Activated naive CD4-positive, alpha-beta T cell treated with anti-CD3 and anti-CD28 coated beads, Interleukin-2, amount 10 ng/mL, durations not matched to agents 7 days and 5 days (primary cell): Measurements from ENCODE around the gene EID2.

ENCODE experiments used
- CTCF ChIA-PET: fragments of 350-600 bp; sonication (Branson Sonifier 250); formaldehyde crosslinking; loops from one replicate; lab custom pipeline; 2021; ENCODE audit warnings: antibody characterized with exemption; lab: Charles Lee
- DNase-seq: peaks from one replicate; pipeline ENCODE4 v3.0.0-alpha.2; 2020
- H3K27ac Mint-ChIP-seq: one replicate; pipeline ENCODE4 v1.8.0; 2021; ENCODE audit warnings: mild to moderate bottlenecking, moderate library complexity, mixed read lengths
- H3K27me3 Mint-ChIP-seq: one replicate; pipeline ENCODE4 v1.8.0; 2021; ENCODE audit warnings: mild to moderate bottlenecking, mixed read lengths
- H3K36me3 Mint-ChIP-seq: one replicate; pipeline ENCODE4 v1.8.0; 2021; ENCODE audit warnings: mixed read lengths
- H3K4me1 Mint-ChIP-seq: one replicate; pipeline ENCODE4 v1.8.0; 2021; ENCODE audit warnings: mixed read lengths
- H3K4me3 Mint-ChIP-seq: one replicate; pipeline ENCODE4 v1.8.0; 2021; ENCODE audit warnings: mild to moderate bottlenecking, moderate library complexity, mixed read lengths
- H3K9me3 Mint-ChIP-seq: one replicate; pipeline ENCODE4 v1.8.0; 2021; ENCODE audit warnings: mixed read lengths

The EID2 gene

DNA sequence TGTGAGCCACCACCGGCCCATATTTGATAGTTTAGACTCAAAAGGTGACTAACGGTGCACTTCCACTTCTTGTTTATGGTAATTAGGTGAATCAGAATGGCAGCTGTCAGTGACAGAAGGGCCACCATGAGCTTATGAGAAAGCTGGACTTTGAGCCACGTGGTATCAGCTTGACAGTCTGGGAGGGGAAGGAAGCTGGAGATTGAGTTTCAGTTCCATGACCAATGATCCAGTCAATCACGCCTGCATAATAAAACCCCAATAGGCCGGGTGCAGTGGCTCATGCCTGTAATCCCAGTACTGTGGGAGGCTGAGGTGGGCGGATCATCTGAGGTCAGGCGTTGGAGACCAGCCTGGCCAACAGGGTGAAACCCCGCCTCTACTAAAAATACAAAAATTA lies 15.5 kb downstream of the EID2 start:
- CTCF ChIA-PET, result interaction anchor here (0.8 to 1.2 kb wide), 2 partner anchors 26 to 103 kb away, joined by 3 to 5 read pairs; partner anchors contain the start of gene DLL3
- H3K27ac Mint-ChIP-seq, result no peak overlapping the region
- no peaks in the 10 kb centered on the region for H3K9me3 Mint-ChIP-seq
- H3K36me3 Mint-ChIP-seq, result peaks cover 7% of the 10 kb centered on the region
- H3K4me3 Mint-ChIP-seq, result no peak overlapping the region
- H3K27me3 Mint-ChIP-seq, result peaks cover 5% of the 10 kb centered on the region
- H3K4me1 Mint-ChIP-seq, result peaks cover 3% of the 10 kb centered on the region
- DNase-seq, result no peak

DNA sequence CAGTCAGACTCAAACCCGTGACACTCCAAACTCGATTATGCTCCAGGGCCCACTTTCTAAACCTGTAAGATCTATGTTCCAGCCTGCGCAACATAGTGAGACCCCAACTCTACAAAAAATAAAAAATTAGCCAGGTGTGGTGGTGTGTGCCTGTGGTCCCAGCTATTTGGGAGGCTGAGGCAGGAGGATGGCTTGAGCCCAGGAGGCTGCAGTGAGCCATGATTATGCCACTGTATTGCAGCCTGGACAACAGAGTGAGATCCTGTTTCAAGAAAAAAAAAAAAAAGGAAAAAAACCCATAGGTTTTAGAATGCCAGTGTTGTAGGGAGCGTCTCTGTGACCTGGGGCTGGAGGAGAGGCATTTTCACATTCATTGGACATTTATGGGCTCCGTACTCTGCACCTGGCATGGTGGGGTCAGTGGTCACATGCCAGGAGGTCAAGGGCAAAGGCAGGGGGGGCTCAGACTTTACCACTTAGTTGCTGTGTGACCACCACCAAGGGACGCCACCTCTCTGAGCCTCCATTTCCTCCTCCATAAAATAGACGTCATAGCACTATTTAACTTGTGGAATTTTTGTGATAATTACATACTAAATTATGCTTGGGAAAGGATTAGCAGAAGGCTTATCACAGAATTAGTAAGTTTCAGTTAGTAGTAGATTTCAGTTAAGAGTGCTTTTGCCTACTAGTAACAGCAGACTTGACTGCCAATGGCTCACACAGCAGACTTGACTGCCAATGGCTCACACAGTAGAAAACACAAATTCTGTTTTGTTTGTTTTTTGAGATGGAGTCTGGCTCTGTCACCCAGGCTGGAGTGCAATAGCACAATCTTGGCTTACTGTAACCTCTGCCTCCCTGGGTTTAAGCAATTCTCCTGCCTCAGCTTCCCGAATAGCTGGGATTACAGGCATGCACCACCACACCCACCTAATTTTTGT lies 19.1 kb downstream of the EID2 start:
- CTCF ChIA-PET, result interaction anchor here (0.7 kb wide), 1 partner anchor 18 kb away, joined by 3 read pairs; no protein-coding TSS in a partner anchor
- Mint-ChIP-seq H3K4me3 (no peak overlapping the region), H3K9me3 (no peaks in the 10 kb centered on the region), H3K4me1 (peaks cover 5% of the 10 kb centered on the region), H3K36me3 (peaks cover 6% of the 10 kb centered on the region), H3K27me3 (peaks cover 42% of the 10 kb centered on the region), H3K27ac (no peak overlapping the region)
- DNase-seq, result no peak

DNA sequence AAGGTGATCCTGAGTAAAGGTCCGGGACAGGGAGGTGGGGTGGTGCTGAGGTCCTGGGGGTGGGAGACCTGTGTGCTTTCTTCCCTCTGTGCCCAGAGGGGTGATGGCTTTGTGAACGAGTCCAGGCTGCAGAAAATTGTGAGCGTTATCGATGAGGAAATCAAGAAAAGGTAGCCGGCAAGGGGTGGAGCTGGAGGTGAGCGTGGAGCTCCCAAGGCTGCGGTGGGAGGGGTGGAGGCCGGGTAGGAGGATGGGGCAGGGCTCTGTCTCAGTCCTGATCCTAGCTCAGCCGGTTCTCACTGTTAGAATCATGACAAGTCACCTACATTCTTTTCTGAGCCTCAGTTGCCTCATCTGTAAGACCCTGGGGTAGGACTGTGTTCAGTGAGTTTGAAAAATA lies 21.0 kb downstream of the EID2 start:
- CTCF ChIA-PET, result interaction anchor here (1.6 kb wide), 1 partner anchor 16 kb away, joined by 4 read pairs; no protein-coding TSS in a partner anchor
- Mint-ChIP-seq H3K4me1 (peaks cover 10% of the 10 kb centered on the region), H3K27me3 (peaks cover 60% of the 10 kb centered on the region), H3K36me3 (peaks cover 5% of the 10 kb centered on the region), H3K27ac (no peak overlapping the region), H3K9me3 (no peaks in the 10 kb centered on the region), H3K4me3 (no peak overlapping the region)
- DNase-seq, result no peak

DNA sequence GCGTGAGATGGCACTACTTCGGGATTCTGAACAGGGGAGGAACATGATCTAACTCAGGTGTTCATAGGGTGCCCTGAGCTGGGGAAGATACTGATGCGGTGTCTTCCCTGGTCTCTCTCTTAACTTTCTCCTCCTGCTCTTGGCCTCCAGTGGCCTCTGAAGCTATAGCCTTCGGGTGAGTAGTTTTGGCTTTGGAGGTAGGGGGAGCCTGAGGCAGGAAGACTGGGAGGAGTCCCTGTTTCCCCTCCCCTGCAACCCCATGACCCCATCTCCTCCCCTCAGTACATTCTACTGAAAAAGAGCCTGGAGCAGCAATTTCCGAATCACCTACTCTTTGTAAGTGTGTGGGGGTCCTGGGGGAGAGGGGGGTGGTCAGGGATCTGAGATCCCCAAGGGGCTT lies 21.5 kb downstream of the EID2 start:
- CTCF ChIA-PET, result interaction anchor here (0.5 to 1.6 kb wide), 2 partner anchors 16 to 518 kb away, joined by 3 to 4 read pairs; no protein-coding TSS in a partner anchor
- Mint-ChIP-seq H3K36me3 (peaks cover 5% of the 10 kb centered on the region), H3K4me3 (no peak overlapping the region), H3K9me3 (no peaks in the 10 kb centered on the region), H3K27ac (no peak overlapping the region), H3K27me3 (peaks cover 65% of the 10 kb centered on the region), H3K4me1 (peaks cover 10% of the 10 kb centered on the region)
- DNase-seq, result no peak

DNA sequence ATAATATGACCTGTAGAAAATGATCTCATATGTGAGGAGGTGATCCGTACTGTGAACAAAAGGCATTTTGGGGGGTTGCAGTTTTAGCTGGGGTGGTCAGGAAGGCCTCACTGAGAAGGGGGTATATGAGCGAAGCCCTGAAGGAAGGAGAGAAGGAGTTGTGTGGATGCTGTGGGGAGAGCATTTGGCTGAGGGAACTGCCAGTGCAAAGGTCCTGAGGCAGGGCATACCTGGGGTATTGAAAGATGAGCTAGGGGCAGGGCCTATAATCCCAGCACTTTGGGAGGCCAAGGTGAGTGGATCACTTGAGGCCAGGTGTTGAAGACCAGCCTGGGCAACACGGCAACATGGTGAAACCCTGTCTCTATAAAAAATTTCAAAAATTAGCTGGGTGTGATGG lies 22.5 kb downstream of the EID2 start:
- Mint-ChIP-seq H3K9me3 (no peaks in the 10 kb centered on the region), H3K27ac (no peak overlapping the region), H3K4me1 (peaks cover 10% of the 10 kb centered on the region), H3K27me3 (peaks cover 76% of the 10 kb centered on the region), H3K4me3 (no peak overlapping the region), H3K36me3 (peaks cover 5% of the 10 kb centered on the region)
- CTCF ChIA-PET, result interaction anchor here (0.8 kb wide), 1 partner anchor 14 kb away, joined by 3 read pairs; no protein-coding TSS in a partner anchor
- no peak for DNase-seq

DNA sequence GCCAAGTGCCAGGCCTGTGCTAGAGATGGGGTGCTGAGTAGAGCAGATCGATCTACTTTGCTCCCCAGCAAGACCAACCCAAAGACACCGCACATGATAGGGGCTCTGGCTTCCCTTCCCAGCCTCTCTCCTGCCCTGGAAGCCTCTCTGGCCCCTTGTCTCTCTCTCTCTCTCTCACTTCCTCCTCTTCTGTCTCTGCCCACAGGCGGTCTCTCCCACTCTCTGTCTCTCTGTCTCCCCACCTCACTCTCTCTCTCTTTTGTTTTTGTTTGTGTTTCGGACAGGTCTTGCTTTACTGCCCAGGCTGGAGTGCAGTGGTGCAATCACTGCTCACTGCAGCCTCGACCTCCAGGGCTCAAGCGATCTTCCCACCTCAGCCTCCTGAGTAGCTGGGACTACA lies 23.7 kb downstream of the EID2 start:
- Mint-ChIP-seq H3K4me3 (peak overlapping the region; percentile 43), H3K27me3 (peaks cover 83% of the 10 kb centered on the region), H3K4me1 (peaks cover 10% of the 10 kb centered on the region), H3K27ac (peak overlapping the region; percentile 38), H3K9me3 (no peaks in the 10 kb centered on the region), H3K36me3 (peaks cover 5% of the 10 kb centered on the region)
- no peak for DNase-seq
- CTCF ChIA-PET, result no interaction called here

DNA sequence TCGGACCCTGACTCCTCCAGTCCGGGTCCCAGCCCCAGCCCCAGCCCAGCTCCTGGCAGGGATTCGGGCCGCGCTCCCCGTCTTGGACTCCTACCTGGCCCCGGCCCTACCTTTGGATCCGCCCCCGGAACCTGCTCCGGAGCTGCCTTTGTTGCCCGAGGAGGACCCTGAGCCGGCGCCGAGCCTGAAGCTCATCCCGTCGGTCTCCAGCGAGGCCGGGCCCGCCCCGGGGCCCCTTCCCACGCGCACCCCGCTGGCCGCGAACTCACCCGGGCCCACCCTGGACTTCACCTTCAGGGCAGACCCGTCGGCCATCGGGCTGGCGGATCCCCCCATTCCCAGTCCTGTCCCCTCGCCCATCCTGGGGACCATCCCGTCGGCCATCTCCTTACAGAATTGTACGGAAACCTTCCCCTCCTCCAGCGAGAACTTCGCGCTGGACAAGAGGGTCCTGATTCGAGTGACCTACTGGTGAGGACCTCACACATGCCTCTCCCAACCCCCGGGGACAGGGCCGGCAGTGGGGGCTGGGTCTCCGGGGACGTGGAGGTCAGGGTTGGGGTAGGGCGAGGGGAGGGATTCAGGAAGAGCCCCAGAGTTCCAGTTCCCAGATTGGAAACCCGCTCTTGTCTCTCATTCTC lies 24.3 kb downstream of the EID2 start:
- H3K4me3 Mint-ChIP-seq, result peak overlapping the region; percentile 43
- H3K27me3 Mint-ChIP-seq, result peaks cover 86% of the 10 kb centered on the region
- peaks cover 5% of the 10 kb centered on the region for H3K36me3 Mint-ChIP-seq
- no peak for DNase-seq
- no peak overlapping the region for H3K27ac Mint-ChIP-seq
- no peaks in the 10 kb centered on the region for H3K9me3 Mint-ChIP-seq
- CTCF ChIA-PET, result interaction anchor here (2.3 kb wide), 1 partner anchor 13 kb away, joined by 11 read pairs; no protein-coding TSS in a partner anchor
- peaks cover 10% of the 10 kb centered on the region for H3K4me1 Mint-ChIP-seq

DNA sequence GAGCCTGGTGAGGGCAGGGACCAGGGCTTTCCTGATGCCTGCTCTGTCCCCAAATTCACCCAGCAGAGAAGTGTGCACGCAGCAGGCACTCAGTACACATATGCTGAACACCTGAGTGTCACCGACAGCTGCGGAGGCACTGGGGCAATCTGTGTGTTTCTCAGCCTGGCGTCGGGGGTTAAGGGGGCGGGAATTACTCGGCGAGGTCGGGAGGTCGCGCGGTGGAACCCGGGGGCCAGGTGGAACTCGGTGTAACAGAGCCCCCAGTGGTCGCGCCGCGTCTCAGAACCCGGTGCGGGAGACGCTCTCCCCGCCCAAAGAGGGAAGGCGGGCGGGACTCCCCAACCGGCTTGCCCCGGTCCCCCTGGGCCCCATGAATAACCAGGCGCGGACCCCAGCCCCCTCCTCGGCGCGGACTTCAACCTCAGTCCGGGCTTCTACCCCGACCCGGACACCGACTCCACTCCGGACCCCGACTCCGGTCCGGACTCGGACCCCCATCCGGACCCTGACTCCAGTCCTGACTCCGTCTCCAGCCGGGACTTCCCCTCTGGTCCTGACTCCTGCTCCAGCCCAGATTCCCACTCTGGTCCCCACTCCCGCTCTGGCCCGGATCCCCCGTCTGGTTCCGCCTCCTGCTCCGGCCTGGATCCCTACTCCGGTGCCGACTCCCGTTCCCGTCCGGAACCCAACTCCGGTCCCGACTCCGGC lies 25.0 kb downstream of the EID2 start, which contains the start of gene SELENOV:
SELENOV (plus strand) TSS at position 300 of the 711 bp plus-strand sequence; CDS start at position 374, 74 bp downstream.
- H3K27ac Mint-ChIP-seq, result no peak within 1 kb of the TSS
- H3K36me3 Mint-ChIP-seq, result peaks cover 5% of the 10 kb centered on the region
- H3K9me3 Mint-ChIP-seq, result no peaks in the 10 kb centered on the region
- peak; percentile 37 for DNase-seq
- H3K4me1 Mint-ChIP-seq, result peaks cover 10% of the 10 kb centered on the region
- peaks cover 90% of the 10 kb centered on the region for H3K27me3 Mint-ChIP-seq
- CTCF ChIA-PET, result interaction anchor here (1.1 to 2.3 kb wide), 3 partner anchors 12 to 17 kb away, joined by 3 to 11 read pairs (median 4); no protein-coding TSS in a partner anchor
- H3K4me3 Mint-ChIP-seq, result peak within 1 kb of the TSS; percentile 33

DNA sequence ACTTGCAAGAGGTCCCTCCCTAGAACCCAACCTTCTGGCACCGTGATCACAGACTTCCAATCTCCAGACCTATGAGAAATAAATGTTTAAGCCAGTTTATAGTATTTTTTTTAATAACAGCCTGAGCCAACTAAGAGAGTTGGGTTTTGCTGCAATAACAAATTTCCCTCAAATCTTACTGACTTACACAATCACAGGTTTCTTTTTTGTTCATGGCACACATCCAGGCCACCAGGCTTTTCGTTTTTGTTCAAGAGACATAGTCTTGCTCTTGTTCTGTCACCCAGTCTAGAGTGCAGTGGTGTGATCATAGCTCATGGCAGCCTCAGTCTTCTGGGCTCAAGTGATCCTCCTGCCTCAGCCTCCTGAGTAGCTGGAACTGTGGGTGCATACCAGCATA lies 27.0 kb downstream of the EID2 start:
- DNase-seq, result no peak
- Mint-ChIP-seq H3K9me3 (no peaks in the 10 kb centered on the region), H3K27ac (no peak overlapping the region), H3K27me3 (peaks cover 90% of the 10 kb centered on the region), H3K4me3 (no peak overlapping the region), H3K36me3 (peaks cover 5% of the 10 kb centered on the region), H3K4me1 (peaks cover 12% of the 10 kb centered on the region)
- CTCF ChIA-PET, result no interaction called here

DNA sequence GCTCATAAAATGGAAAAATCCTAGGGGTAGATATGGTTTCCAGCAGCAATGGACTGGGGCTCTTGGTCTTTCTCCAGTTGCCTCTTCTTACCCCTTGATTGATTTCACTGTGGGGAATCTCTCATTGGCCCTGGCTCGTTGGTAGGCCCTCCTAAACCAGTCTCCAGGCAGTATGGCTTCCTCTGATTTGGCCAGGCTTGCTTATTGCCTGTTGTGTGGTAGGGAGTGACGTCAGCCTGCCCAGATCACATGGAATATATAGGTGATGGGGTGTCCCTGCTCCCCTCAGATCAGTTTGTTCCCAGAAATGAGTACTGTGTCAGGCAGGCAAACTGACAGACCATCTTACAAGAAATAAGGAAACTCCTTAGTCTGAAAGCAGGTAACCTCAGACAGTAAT lies 30.7 kb downstream of the EID2 start:
- no peak for DNase-seq
- Mint-ChIP-seq H3K4me3 (no peak overlapping the region), H3K9me3 (no peaks in the 10 kb centered on the region), H3K27me3 (peaks cover 90% of the 10 kb centered on the region), H3K4me1 (peaks cover 19% of the 10 kb centered on the region), H3K27ac (no peak overlapping the region), H3K36me3 (no peaks in the 10 kb centered on the region)
- CTCF ChIA-PET, result interaction anchor here (0.7 to 1.0 kb wide), 3 partner anchors 23 to 74 kb away, joined by 3 read pairs; partner anchors contain the start of genes EID2B and RPS16

DNA sequence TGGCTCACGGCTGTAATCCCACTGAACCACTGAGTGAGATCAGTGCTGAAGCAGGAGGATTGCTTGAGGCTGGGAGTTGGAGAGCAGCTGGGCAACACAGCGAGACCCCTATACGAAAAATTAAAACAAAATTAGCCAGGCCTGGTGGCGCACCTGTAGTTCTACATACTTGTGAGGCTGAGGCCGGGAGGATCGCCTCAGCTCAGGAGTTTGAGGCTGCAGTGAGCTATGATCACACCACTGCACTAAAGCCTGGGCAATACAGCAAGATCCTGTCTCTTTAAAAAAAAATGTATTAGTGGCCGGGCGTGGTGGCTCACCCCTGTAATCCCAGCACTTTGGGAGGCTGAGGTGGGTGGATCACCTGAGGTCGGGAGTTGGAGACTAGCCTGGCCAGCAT lies 31.3 kb downstream of the EID2 start:
- Mint-ChIP-seq H3K27me3 (peaks cover 90% of the 10 kb centered on the region), H3K36me3 (no peaks in the 10 kb centered on the region), H3K4me3 (no peak overlapping the region), H3K27ac (no peak overlapping the region), H3K4me1 (peaks cover 20% of the 10 kb centered on the region), H3K9me3 (no peaks in the 10 kb centered on the region)
- CTCF ChIA-PET, result interaction anchor here (0.7 to 1.0 kb wide), 2 partner anchors 24 to 26 kb away, joined by 3 read pairs; partner anchors contain the start of gene EID2B
- DNase-seq, result no peak

DNA sequence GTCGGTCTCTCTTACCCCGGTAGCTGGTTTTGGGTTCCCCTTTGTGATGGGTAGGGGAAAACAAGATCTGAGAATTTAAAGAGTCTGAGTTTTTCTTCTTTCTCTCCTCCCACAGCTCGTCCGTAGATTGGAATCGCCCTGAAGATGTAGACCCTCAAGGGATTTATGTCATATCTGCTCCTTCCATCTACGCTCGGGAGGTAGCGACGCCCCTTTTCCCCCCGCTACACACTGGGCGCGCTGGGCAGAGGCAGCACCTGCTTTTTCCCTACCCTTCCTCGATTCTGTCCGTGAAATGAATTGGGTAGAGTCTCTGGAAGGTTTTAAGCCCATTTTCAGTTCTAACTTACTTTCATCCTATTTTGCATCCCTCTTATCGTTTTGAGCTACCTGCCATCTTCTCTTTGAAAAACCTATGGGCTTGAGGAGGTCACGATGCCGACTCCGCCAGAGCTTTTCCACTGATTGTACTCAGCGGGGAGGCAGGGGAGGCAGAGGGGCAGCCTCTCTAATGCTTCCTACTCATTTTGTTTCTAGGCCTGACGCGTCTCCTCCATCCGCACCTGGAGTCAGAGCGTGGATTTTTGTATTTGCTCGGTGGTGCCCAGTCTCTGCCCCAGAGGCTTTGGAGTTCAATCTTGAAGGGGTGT lies 32.1 kb downstream of the EID2 start:
- no peak overlapping the region for H3K27ac Mint-ChIP-seq
- CTCF ChIA-PET, result no interaction called here
- H3K4me1 Mint-ChIP-seq, result peaks cover 28% of the 10 kb centered on the region

More for the DNA sequence above, 32.1 kb downstream of the EID2 start:
- Mint-ChIP-seq H3K9me3 (no peaks in the 10 kb centered on the region), H3K36me3 (no peaks in the 10 kb centered on the region), H3K4me3 (peak overlapping the region; percentile 69), H3K27me3 (peaks cover 90% of the 10 kb centered on the region)
- no peak for DNase-seq
